LNCAP (cell line): ENCODE results near the gene NKX2-1.

ENCODE experiments used
- CTCF ChIP-seq: fragments of 450-650 bp; IDR thresholded peaks from 2 replicates; pipeline ENCODE4 v1.5.1; 2017; ENCODE audit warnings: mild to moderate bottlenecking

The NKX2-1 gene

GRCh38 chr14:36520601-36521525 lies 831 bp upstream of the NKX2-1 start:
- peak; percentile 34; the same call in 1 of the 2 replicates for TF ChIP-seq CTCF

GRCh38 chr14:36518586-36519430 lies 1.2 kb downstream of the NKX2-1 start:
- TF ChIP-seq CTCF = no peak

- no peak for TF ChIP-seq CTCF
These were observed 1.9 kb downstream of the NKX2-1 start for GRCh38 chr14:36518031-36518585.

- no peak for TF ChIP-seq CTCF
These were observed 2.6 kb downstream of the NKX2-1 start for GRCh38 chr14:36517242-36518030.

- TF ChIP-seq CTCF = no peak
These were observed 3.3 kb downstream of the NKX2-1 start for GRCh38 chr14:36516719-36517241.

- TF ChIP-seq CTCF = no peak
These were observed 3.9 kb downstream of the NKX2-1 start for GRCh38 chr14:36515896-36516718.
